HG03342 (cell line): Measurements from ENCODE around the gene ZIM2.

ENCODE experiments used
- ATAC-seq: cut with Tn5 transposase; IDR thresholded peaks from one replicate; pipeline ENCODE4 v1.9.1; 2021; ENCODE audit warnings: mild to moderate bottlenecking, moderate library complexity; ENCODE audit not compliant: unreplicated experiment

ZIM2 gene

GRCh38 chr19:56839652-56840450, 675 bp downstream of the ZIM2 start:
- ATAC-seq = no peak

GRCh38 chr19:56838909-56839651, 1.4 kb downstream of the ZIM2 start:
- no peak for ATAC-seq

- no peak for ATAC-seq
Measured at GRCh38 chr19:56838024-56838908, 2.3 kb downstream of the ZIM2 start.

- ATAC-seq = no peak
Measured at GRCh38 chr19:56837492-56838023, 3.0 kb downstream of the ZIM2 start.

GRCh38 chr19:56837004-56837403, 3.5 kb downstream of the ZIM2 start:
- ATAC-seq = no peak

GRCh38 chr19:56836059-56836458, 4.5 kb downstream of the ZIM2 start:
- ATAC-seq = no peak

- ATAC-seq = no peak
Measured at GRCh38 chr19:56835401-56835800, 5.1 kb downstream of the ZIM2 start.

- no peak for ATAC-seq
Measured at GRCh38 chr19:56834564-56835375, 5.8 kb downstream of the ZIM2 start.

- ATAC-seq = no peak
Measured at GRCh38 chr19:56832352-56832928, 8.1 kb downstream of the ZIM2 start.

GRCh38 chr19:56831255-56831654, 9.3 kb downstream of the ZIM2 start:
- ATAC-seq = no peak

GRCh38 chr19:56829596-56829995, 10.9 kb downstream of the ZIM2 start:
- no peak for ATAC-seq

- ATAC-seq = no peak
Measured at GRCh38 chr19:56827708-56828107, 12.8 kb downstream of the ZIM2 start.

GRCh38 chr19:56823956-56824355, 16.6 kb downstream of the ZIM2 start:
- ATAC-seq = no peak

- no peak for ATAC-seq
Measured at GRCh38 chr19:56823417-56823816, 17.1 kb downstream of the ZIM2 start.

GRCh38 chr19:56822755-56823154, 17.8 kb downstream of the ZIM2 start:
- ATAC-seq = no peak

GRCh38 chr19:56821675-56822074, 18.9 kb downstream of the ZIM2 start:
- no peak for ATAC-seq

- no peak for ATAC-seq
Measured at GRCh38 chr19:56821209-56821608, 19.3 kb downstream of the ZIM2 start.

- no peak for ATAC-seq
Measured at GRCh38 chr19:56819166-56819565, 21.4 kb downstream of the ZIM2 start.

GRCh38 chr19:56814656-56815055, 25.9 kb downstream of the ZIM2 start:
- no peak for ATAC-seq

- no peak for ATAC-seq
Measured at GRCh38 chr19:56813531-56813930, 27.0 kb downstream of the ZIM2 start.
